Measurements from ENCODE around the gene FGD4. TPM values are rescaled to one million over a fixed set of nuclear protein-coding genes. Genes with fewer than 3 reads are reported as not detected.

FGD4 gene
- total and polyA plus RNA-seq, 2 of the 4 experiments (the other 2 are of a cell fraction): 2.1 to 8.8 TPM

GRCh38 chr12:32489070-32489469 lies 89.7 kb downstream of the FGD4 start:
- Histone ChIP-seq H3K36me3 (ENCODE audit: control insufficient read depth, insufficient read depth, low read length) (no peaks in the 10 kb centered on the region), H3K4me2 (ENCODE audit: low read depth, low read length) (no peak overlapping the region), H3K14ac (replicated peaks; ENCODE audit: low read depth, low read length) (no peak overlapping the region), H3K9me3 (ENCODE audit: control insufficient read depth, insufficient read depth, low read length) (no peaks in the 10 kb centered on the region), H3K56ac (ENCODE audit: extremely low read depth, insufficient read depth, low read length) (no peak overlapping the region), H3K4me3 (ENCODE audit: insufficient read depth, low read depth, low read length) (no peak overlapping the region), H2BK15ac (ENCODE audit: low read depth, low read length) (no peak overlapping the region), H4K91ac (ENCODE audit: insufficient read depth, low read depth, low read length) (no peak overlapping the region), H2AK5ac (ENCODE audit: low read depth, low read length) (no peak overlapping the region), H2AFZ (replicated peaks; ENCODE audit: low read length, poor library complexity) (no peak overlapping the region), H4K8ac (ENCODE audit: low read depth in 2 of 2, low read length in 2 of 2) (no peak overlapping the region), H3K23ac (ENCODE audit: low read depth, low read length) (no peak overlapping the region), H3K27me3 (ENCODE audit: control insufficient read depth, insufficient read depth, low read length) (peaks cover 8% of the 10 kb centered on the region; the same call in 1 of the 2 replicates), H3K4me1 (ENCODE audit: control insufficient read depth, insufficient read depth, low read length) (no peaks in the 10 kb centered on the region), H4K5ac (ENCODE audit: low read depth, low read length) (no peak overlapping the region), H2BK120ac (ENCODE audit: low read depth, low read length) (no peak overlapping the region), H3K79me1 (ENCODE audit: low read depth in 1 of 2, low read length in 2 of 2) (no peaks in the 10 kb centered on the region), H3K9ac (ENCODE audit: low read depth, low read length) (no peak overlapping the region), H2BK20ac (ENCODE audit: low read depth, low read length) (no peak overlapping the region), H3K27ac (ENCODE audit: insufficient read depth, low read length) (no peak overlapping the region), H3K18ac (ENCODE audit: low read depth, low read length) (no peak overlapping the region), H3K4ac (ENCODE audit: low read depth, low read length) (no peak overlapping the region), H2BK5ac (ENCODE audit: low read depth, low read length, poor library complexity, severe bottlenecking) (no peak overlapping the region), H3K9me1 (ENCODE audit: insufficient read depth, low read length) (no peaks in the 10 kb centered on the region; the same call in 1 of the 2 replicates), H4K20me1 (ENCODE audit: insufficient read depth, low read length) (no peaks in the 10 kb centered on the region), H2AK9ac (replicated peaks; ENCODE audit: low read depth, low read length, poor library complexity) (no peak overlapping the region)
- 0% methylated on average over 1 of the region's 2 CpGs; no CpG with 5 or more reads in 1 of the 2 experiments for WGBS, 2 experiments (ENCODE audit: extremely low coverage in 2 of 2, insufficient read length in 1 of 2)
- BruUV-seq (replicated peaks): no TSS peak
- in situ Hi-C loops (cut with MboI; ENCODE audit: low sequenced_read_pairs) (no loop called here), dilution Hi-C loops (cut with HindIII; ENCODE audit: low sequenced_read_pairs, unreplicated experiment) (no loop called here), intact Hi-C loops (cut with micrococcal nuclease) (no loop called here)
- ChIA-PET CTCF (interaction anchor here (0.7 kb wide), 1 partner anchor 24 kb away, joined by 3 read pairs; no protein-coding TSS in a partner anchor), POLR2A (ENCODE audit: unreplicated experiment) (no interaction called here)
- TF ChIP-seq POLR2A (IDR thresholded peaks at IDR 0.05; ENCODE audit: low read depth, low read length) (no peak), MAFK (IDR thresholded peaks at IDR 0.05; ENCODE audit: low read depth, low read length) (no peak), RCOR1 (IDR thresholded peaks at IDR 0.05; ENCODE audit: insufficient replicate concordance, low read length) (no peak), SMC3 (IDR thresholded peaks at IDR 0.05; ENCODE audit: low read depth, low read length) (no peak), RFX5 (IDR thresholded peaks at IDR 0.05; ENCODE audit: low read depth, low read length) (no peak), CEBPB (IDR thresholded peaks at IDR 0.05; ENCODE audit: low read depth, low read length) (no peak), RAD21 (IDR thresholded peaks at IDR 0.05; ENCODE audit: low read length) (no peak), NFE2L2 (IDR thresholded peaks at IDR 0.05; ENCODE audit: low read depth, low read length) (no peak)
- ATAC-seq (ENCODE audit: low read depth): no peak
- no peak for DNase-seq

Data from IMR-90 (cell line).